Measurements from ENCODE around the gene EDDM13.

DNA sequence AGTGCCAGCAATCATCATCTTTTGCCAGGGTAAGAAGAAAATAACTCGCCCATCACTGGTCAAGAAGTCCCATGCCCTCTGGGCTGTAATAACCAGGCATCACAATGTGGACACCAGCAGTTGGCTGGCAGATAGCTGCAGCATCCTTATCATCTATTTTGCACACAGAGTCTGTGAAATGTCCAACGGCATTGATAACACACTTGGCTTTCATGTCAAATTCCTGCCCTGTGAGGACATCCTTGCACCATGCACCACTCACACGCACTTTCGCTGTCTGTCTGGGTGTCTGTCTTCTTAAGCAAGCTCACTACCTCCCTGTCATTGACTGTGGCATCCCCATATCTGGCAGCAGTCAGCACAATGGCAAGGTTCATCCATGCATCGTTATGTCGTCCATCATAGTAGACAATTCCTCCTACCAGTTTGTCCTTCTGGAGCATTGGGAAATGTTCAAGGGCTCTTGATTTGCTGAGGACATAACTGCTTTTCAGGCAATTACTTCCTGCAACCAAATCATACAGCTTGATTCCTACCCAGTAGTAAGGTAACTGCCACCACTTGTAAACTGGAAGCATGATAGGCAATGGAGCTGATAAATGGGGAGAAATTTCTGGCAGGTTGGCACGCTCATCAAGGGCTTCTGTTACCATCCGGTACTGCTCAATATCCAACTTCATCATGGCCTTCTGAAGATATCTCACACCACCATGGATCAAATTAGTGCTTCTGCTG, 48.9 kb downstream of the EDDM13 start:
- no peak for TF ChIP-seq EZH2 (IDR thresholded peaks at IDR 0.05; ENCODE audit: low read length, unreplicated experiment)
- TF ChIP-seq CTCF (conservative IDR thresholded peaks at IDR 0.05; ENCODE audit: low read depth, low read length), result no peak
